Left kidney (tissue), 2 donors: ENCODE results near the gene CSTPP1. TPM values are rescaled to one million over a fixed set of nuclear protein-coding genes. Genes with fewer than 3 reads are reported as not detected.

Experiments used
- DNase-seq: peaks from one replicate; pipeline ENCODE4 v3.0.0-alpha.2; 2013
- polyA plus RNA-seq: library from polyadenylated mRNA; unstranded; fragments of 120-200 nt; gene quantifications from one replicate; pipeline ENCODE4 v1.2.1, GENCODE V29; 2013; ENCODE audit not compliant: insufficient read length

The CSTPP1 gene
- polyA plus RNA-seq, 1 donor: 62.6 TPM

GRCh38 chr11:47130543-47130942 lies 194.0 kb downstream of the CSTPP1 start:
- DNase-seq: no peak

DNA sequence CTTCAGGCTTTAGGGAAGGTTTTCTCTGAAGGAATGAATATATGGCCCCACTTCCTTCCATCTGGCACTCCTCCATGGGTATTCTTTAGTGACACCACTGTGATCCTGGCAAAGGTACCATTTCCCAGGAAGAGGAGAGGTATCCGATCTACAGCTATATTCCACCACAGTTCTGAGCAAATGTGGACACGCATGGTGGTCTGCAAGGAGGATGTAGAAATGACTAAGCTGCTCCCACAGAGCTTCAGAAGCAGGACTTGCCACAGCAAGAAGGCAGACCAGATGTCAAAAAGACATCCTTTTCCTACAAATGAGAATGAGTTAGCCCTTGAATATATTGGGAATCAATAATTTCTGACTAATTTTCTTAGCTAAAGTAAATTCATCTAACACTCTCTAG lies 194.6 kb downstream of the CSTPP1 start:
- DNase-seq: no peak

GRCh38 chr11:47132490-47132889 lies 195.9 kb downstream of the CSTPP1 start:
- DNase-seq: no peak

GRCh38 chr11:47132981-47133380 lies 196.4 kb downstream of the CSTPP1 start:
- no peak for DNase-seq

- DNase-seq: no peak
Measured at GRCh38 chr11:47136327-47136726, 199.8 kb downstream of the CSTPP1 start.

- no peak for DNase-seq
Measured at GRCh38 chr11:47136921-47137320, 200.4 kb downstream of the CSTPP1 start.

- DNase-seq: no peak
Measured at GRCh38 chr11:47137476-47137875, 200.9 kb downstream of the CSTPP1 start.

GRCh38 chr11:47139878-47140277 lies 203.3 kb downstream of the CSTPP1 start:
- no peak for DNase-seq

DNA sequence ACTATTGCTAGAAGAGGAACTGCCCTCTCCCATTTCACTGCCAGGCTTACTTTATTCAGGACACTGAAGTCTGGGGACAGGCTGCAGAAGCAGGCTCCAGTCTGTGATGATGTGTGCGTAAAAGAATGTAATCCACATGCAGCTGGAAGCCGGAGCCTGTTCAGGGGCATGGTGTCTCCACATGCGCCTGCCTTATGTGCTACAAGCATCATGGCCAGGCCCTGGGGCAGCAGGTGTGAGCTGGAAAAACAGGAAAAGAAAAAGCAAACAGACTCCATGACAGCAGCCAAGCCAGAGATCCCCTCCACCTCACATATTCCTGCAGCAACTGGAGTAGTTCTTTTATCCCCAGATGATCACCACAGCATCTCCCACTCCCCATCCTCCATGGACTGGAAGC lies 206.8 kb downstream of the CSTPP1 start:
- no peak for DNase-seq

DNA sequence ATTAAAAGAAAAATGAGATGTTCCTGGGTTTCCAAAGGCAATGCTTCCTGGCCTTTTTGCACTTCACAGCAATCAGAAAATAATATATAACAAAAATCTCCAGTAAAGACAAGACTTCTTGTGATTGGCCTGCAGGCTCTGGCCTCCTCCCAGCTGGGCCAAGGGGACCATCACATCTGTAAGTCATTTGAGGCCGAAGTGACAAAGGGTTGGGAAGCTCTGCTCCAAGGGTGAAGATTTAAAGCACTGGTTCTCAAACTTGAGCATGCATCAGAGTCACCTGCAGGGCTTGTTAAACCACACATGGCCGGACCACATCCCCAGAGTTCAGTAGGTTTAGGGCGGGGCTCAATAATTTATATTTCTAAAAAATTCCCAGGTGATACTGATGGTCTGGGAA lies 208.0 kb downstream of the CSTPP1 start:
- DNase-seq: no peak

DNA sequence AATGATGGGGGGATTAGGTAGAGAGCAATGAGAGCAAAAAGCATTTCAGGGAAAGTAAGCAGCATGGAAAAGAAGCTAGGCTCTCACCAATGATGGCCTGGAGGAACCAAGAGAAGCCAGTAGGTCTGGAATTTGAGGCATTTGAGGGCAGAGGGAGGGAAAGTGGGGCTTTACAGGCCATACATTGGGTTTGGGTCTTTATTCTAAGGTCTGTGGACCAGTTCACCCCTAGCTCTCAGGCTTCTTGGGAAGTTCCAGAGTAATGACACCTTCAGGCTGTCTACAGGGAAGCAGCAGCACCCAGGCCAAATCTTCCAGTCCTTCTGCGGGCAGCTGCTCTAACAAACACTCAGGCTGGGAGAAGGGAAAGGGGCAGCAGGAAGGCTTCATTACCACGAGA lies 210.7 kb downstream of the CSTPP1 start:
- no peak for DNase-seq

DNA sequence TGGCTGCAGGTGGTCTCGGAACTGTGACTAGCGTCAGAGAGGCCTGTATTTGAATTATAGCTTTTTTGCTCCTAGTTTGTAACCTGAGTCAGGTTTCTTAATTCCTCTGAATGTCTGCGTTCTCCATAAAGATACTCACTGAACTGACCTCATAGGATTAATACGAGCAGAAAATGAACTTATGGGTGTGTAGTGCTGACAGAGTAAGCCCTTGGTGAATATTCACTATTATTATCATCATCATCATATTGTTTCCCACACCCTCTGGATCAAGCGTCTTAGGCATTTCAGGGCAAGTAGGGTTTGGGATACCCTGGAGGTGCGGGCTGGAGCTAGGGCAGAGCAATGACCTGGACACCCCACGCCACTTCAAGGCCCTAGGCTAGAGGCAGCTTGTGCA lies 211.1 kb downstream of the CSTPP1 start:
- DNase-seq: no peak

- DNase-seq: no peak
Measured at GRCh38 chr11:47148270-47148669, 211.7 kb downstream of the CSTPP1 start.

DNA sequence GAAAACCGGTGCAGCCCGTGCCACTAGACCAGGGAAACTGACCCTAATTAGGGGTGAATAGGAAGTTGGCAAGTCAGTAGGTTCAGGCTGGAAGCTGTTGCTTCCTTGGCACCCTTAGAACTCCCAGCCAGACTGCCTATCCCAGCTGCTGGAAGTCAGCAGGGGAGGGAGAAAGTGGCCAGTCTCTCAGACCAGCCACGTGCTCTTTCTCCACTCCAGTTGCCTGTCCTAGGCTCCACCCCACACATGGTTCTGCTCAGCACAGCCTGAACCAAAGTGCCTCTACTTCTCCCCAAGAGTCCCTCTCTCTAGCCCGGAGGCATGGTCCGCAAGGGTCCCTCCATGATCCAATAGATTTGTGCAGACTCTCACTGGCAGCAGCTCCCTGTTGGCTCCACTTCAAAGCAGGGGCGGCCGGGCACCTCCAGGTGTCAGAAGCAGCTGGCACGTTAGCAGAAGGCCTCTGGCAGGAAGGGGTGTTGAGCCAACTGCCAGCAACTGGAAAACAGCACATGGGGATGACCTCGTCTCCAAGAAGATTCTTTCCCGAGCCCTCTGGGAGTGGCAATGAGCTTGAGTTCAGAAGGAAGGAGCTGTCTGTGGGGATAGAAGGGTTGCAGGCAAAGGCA lies 212.5 kb downstream of the CSTPP1 start:
- no peak for DNase-seq

- DNase-seq: no peak
Measured at GRCh38 chr11:47149782-47150181, 213.2 kb downstream of the CSTPP1 start.

DNA sequence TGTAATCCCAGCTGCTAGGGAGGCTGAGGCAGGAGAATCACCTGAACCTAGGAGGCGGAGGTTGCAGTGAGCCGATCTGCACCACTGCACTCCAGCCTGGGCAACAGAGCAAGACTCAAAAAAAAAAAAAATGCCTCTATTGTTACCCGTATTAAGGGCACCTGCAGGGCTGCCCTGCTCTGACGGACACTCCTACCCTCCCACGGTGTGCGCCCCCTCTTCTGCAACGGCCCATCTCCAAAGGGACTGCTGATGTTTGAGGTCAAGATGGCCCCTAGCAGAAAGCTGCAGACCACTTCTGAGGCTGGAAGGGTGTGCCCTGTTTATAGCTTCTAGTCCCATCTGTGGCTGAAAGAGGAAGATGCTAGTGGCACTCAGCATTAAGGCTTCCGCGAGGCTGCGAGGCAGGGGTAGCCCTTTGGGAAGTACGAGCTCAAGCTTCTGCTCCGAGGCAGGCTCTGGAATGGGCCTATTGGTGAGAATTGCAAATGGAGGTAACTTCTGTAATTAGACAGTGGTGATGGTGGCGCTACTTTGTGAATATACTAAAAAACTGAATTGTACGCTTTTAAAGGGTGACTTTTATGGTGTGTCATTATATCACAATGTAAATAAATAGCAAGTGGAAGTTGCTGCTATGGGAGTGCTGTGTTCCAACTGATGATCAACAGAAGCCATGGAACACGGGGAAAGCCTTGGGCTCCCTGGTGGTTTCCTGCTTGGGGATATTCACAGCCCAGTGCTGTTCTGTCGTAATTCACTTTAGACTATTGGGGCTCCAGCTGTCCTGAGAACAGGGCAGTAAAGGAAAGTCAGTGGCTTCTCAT lies 215.8 kb downstream of the CSTPP1 start:
- DNase-seq: no peak

GRCh38 chr11:47152953-47153950 lies 216.7 kb downstream of the CSTPP1 start:
- DNase-seq: peak; percentile 79

DNA sequence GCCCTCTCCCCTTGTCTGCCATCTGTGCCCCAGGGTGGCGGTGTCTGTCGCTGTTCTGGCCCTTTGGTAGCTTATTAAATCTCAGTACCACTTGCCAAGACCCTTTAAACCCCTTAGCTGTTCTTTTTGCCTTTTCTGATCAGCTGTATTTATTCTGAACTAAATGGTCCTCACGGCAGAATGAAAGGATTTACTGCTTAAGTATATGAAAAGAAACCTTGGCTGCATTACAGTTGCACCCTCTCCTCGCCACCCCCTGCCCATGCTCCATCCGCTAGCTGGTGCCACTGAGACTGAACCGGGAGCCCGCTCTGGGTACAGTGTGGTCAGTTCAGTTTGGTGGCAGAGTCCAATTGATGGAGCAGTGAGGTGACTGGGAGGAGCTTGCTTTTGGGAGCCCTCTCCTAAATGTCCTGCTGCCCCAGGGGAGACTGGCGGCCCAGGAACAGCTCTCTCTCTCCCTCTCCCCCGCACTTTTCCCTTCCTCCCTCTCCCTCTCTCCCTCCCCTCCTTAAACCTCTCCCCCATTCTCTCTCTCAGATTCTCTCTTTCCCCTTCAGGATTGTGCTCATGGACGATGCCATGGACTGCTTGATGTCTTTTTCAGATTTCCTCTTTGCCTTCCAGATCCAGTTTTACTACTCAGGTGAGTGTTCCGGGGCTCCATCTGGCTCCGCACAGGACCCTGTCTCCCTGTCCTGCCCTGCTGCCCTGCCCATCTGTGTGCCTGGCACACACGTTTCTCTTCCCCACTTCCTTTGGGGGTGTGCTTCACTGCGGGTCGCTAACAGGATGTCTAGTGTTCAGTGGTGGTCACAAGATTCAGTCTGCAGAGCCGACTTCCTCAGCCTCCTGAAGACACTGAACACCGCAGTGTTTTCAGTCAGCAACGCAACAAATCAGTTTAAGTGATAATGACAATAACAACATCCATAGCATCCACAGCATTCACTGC lies 218.3 kb downstream of the CSTPP1 start:
- no peak for DNase-seq

DNA sequence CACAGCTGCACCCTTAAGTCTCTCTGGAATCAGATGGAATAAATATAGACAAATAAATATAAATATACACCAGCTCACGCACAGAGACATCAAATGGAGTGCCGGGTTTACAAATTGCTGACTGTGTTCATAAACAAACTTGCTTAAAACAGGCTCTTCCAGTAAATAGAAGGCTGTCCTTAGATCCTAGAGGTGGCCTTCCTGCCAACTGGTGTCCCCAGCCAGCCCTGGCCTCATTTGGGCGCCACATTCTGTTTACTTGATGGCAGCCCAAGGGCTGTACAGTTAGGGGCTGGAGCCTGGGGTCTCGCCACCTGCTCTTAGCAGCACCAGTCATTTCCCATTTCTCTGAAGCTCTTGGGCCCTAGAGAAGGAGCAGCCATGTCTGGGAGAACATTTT lies 219.3 kb downstream of the CSTPP1 start:
- DNase-seq: no peak

- DNase-seq: no peak
Measured at GRCh38 chr11:47156333-47156732, 219.8 kb downstream of the CSTPP1 start.

GRCh38 chr11:47156951-47157350 lies 220.4 kb downstream of the CSTPP1 start:
- no peak for DNase-seq
